ENCODE results near the gene PRDM15.

GRCh38 chr21:41834252-41834925 lies 44.8 kb downstream of the PRDM15 start:
- no peak for TF ChIP-seq CTCF (IDR thresholded peaks at IDR 0.05)
- TF ChIP-seq POLR2A (IDR thresholded peaks at IDR 0.05): no peak

Data from thyroid gland (tissue), 4 donors.